A549 (cell line): ENCODE results near the gene PLRG1.

Experiments
- CHD2 ChIP-seq: fragments of 150-350 bp; IDR thresholded peaks from 2 replicates; pipeline ENCODE4 v1.6.1; 2014; ENCODE audit warnings: low read length; ENCODE audit not compliant: partially characterized antibody
- CHD4 ChIP-seq: fragments of 200-600 bp; sonication (generic); IDR thresholded peaks from 2 replicates; pipeline ENCODE4 v1.6.1; 2016; ENCODE audit warnings: antibody characterized with exemption, mild to moderate bottlenecking, borderline replicate concordance
- EHMT2 ChIP-seq: fragments of 200-600 bp; sonication (generic); IDR thresholded peaks from 2 replicates; pipeline ENCODE4 v1.6.1; 2016; ENCODE audit warnings: antibody characterized with exemption, low read depth, mild to moderate bottlenecking, moderate library complexity
- EP300 ChIP-seq, 2 experiments: fragments of >200 bp; sonication (Bioruptor Twin); formaldehyde crosslinking; IDR thresholded peaks; 2 replicates in 1 of 2; 3 replicates in 1 of 2; pipeline ENCODE4 v1.6.1; 2016 to 2017
- HOXA7 ChIP-seq: fragments of 250-450 bp; sonication (Bioruptor Pico); IDR thresholded peaks from 2 replicates; pipeline ENCODE4 v1.5.0; 2020; ENCODE audit warnings: mild to moderate bottlenecking, moderate library complexity
- MAZ ChIP-seq: fragments of 150-350 bp; IDR thresholded peaks from 2 replicates; pipeline ENCODE4 v1.6.1; 2014; ENCODE audit warnings: antibody characterized with exemption, low read depth, low read length, borderline replicate concordance
- NR3C1 ChIP-seq: fragments of >200 bp; sonication (Bioruptor Twin); formaldehyde crosslinking; IDR thresholded peaks from 3 replicates; pipeline ENCODE4 v1.6.1; 2017
- POLR2A ChIP-seq: IDR thresholded peaks from 2 replicates; pipeline ENCODE4 v1.6.1; 2012; ENCODE audit warnings: mild to moderate bottlenecking, low read length
- TF ChIP-seq, protein P1 (sequence below): fragments of 450-650 bp; IDR thresholded peaks from 2 replicates; pipeline ENCODE4 v1.6.1; 2014; ENCODE audit warnings: antibody characterized with exemption
- TF ChIP-seq, protein P2 (sequence below): fragments of >200 bp; sonication (Bioruptor Twin); formaldehyde crosslinking; IDR thresholded peaks from 3 replicates; pipeline ENCODE4 v1.5.1; 2016
- TF ChIP-seq, protein P3 (sequence below): fragments of 150-350 bp; IDR thresholded peaks from 2 replicates; pipeline ENCODE4 v1.6.1; 2014; ENCODE audit warnings: low read depth, mild to moderate bottlenecking, low read length

DNA sequence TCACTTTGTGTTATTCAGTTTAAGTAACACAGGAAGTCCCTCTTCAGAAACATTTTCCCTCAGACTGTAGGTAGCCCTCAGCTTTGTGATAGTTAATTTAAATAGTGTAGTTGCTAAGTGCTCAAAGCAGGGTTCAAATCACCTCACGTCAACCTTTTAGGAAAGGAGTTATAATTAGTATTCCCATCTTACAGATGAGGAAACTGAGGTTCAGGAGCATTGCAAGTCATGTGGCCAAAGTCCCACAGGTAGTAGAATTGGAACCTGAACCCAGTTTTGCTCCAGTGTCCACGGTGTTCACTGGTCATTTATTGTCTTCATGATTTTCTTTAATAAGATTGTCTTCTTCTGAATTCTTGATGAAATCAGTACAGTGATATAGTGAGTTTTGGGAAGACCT is 54.3 kb downstream of the PLRG1 start:
- TF ChIP-seq POLR2A, result no peak
- TF ChIP-seq, protein P1, sequence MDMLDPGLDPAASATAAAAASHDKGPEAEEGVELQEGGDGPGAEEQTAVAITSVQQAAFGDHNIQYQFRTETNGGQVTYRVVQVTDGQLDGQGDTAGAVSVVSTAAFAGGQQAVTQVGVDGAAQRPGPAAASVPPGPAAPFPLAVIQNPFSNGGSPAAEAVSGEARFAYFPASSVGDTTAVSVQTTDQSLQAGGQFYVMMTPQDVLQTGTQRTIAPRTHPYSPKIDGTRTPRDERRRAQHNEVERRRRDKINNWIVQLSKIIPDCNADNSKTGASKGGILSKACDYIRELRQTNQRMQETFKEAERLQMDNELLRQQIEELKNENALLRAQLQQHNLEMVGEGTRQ, result no peak
- TF ChIP-seq NR3C1, result no peak
- TF ChIP-seq EP300 (IDR thresholded peaks at IDR 0.05), result no peak
- TF ChIP-seq, protein P2, sequence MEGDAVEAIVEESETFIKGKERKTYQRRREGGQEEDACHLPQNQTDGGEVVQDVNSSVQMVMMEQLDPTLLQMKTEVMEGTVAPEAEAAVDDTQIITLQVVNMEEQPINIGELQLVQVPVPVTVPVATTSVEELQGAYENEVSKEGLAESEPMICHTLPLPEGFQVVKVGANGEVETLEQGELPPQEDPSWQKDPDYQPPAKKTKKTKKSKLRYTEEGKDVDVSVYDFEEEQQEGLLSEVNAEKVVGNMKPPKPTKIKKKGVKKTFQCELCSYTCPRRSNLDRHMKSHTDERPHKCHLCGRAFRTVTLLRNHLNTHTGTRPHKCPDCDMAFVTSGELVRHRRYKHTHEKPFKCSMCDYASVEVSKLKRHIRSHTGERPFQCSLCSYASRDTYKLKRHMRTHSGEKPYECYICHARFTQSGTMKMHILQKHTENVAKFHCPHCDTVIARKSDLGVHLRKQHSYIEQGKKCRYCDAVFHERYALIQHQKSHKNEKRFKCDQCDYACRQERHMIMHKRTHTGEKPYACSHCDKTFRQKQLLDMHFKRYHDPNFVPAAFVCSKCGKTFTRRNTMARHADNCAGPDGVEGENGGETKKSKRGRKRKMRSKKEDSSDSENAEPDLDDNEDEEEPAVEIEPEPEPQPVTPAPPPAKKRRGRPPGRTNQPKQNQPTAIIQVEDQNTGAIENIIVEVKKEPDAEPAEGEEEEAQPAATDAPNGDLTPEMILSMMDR, result no peak
- TF ChIP-seq CHD4, result no peak
- TF ChIP-seq, protein P3, sequence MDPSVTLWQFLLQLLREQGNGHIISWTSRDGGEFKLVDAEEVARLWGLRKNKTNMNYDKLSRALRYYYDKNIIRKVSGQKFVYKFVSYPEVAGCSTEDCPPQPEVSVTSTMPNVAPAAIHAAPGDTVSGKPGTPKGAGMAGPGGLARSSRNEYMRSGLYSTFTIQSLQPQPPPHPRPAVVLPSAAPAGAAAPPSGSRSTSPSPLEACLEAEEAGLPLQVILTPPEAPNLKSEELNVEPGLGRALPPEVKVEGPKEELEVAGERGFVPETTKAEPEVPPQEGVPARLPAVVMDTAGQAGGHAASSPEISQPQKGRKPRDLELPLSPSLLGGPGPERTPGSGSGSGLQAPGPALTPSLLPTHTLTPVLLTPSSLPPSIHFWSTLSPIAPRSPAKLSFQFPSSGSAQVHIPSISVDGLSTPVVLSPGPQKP, result no peak
- no peak for TF ChIP-seq CHD2
- TF ChIP-seq HOXA7 (CRISPR knock-in tag), result no peak
- no peak for TF ChIP-seq EHMT2
- TF ChIP-seq MAZ, result no peak
